ENCODE measurements around the gene TADA3. TPM values are rescaled to one million over a fixed set of nuclear protein-coding genes. Genes with fewer than 3 reads are reported as not detected.

TADA3 gene
- total RNA-seq, 2 donors from 2014 or later: 37.4 to 37.6 TPM

GRCh38 chr3:9807981-9808344 is 15.7 kb upstream of the TADA3 start:
- peak overlapping the region in 1 of 4 donors; percentile 97 for H3K27ac ChIP-seq
- WGBS, 2 donors: 83 to 89% methylated on average over 2 of the region's 2 CpGs
- DNase-seq (no peak), ATAC-seq (no peak)
- H3K9me3 ChIP-seq: no peaks in the 10 kb centered on the region
- intact Hi-C loops (cut with DNase I): no loop called here
- TF ChIP-seq POLR2A (IDR thresholded peaks at IDR 0.05) (no peak), CTCF (IDR thresholded peaks at IDR 0.05) (no peak)
- H3K27me3 ChIP-seq: no peaks in the 10 kb centered on the region
- no peak overlapping the region for H3K4me3 ChIP-seq
- H3K4me1 ChIP-seq: peaks cover 21% of the 10 kb centered on the region
- peaks cover 0 to 22% of the 10 kb centered on the region in 2 donors for H3K36me3 ChIP-seq (replicated peaks in 1 of 2; ENCODE audit: insufficient read depth in 1 of 2, low read depth in 2 of 2)

DNA sequence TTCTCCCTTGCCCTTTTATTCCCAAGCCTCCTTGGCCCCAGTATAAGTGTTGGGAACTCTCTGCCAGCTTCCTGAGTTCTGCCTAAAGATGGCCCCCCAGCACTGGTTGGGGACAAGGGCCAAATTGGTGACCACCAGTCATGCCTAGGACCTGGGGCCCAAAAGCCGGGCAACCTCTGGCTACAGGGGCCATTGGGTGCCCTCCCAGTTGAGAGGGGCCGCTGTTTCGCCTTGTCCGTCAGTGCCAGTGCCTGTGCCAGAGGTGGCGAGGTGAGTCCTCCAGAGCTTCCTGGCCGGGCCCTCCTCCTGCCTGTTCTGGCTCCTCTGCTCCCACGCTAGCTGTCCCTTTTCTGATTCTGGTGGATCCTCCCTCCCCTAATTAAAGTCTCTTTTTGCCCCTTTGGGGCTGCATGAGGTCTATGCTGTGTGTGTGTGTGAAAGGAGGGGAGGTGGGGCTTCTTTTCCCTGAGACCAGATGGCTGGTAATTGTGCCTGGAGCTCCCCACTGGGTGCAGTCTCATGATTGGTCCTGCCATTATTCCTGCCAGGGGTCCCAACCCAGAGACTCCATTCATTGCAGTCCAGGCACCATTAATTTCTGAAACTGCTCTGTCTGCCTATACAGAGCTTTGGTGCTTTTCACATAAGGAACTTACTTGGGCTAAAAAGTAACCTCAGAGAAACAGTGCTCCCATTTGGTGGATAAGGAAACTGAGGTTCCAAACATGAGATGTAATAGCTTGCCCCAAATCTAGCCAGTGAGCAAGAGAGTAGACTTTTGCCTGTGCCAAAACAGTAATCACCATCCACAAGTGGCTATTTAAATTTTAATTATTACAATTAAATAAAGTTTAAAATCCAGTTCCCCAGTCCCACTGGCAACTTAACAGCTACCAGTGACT is 14.7 kb upstream of the TADA3 start:
- no peak for TF ChIP-seq POLR2A (IDR thresholded peaks at IDR 0.05)
- no peak for TF ChIP-seq CTCF (IDR thresholded peaks at IDR 0.05)
- no peak for ATAC-seq
- H3K36me3 ChIP-seq (replicated peaks in 1 of 2; ENCODE audit: insufficient read depth in 1 of 2, low read depth in 2 of 2): peaks cover 0 to 25% of the 10 kb centered on the region in 2 donors
- no peak overlapping the region for H3K27ac ChIP-seq
- no peaks in the 10 kb centered on the region for H3K27me3 ChIP-seq
- H3K4me3 ChIP-seq: no peak overlapping the region
- intact Hi-C loops (cut with DNase I): no loop called here
- H3K9me3 ChIP-seq: no peaks in the 10 kb centered on the region
- peaks cover 21% of the 10 kb centered on the region for H3K4me1 ChIP-seq
- DNase-seq: no peak
- WGBS, 2 donors: 93 to 98% methylated on average over 6 of the region's 7 CpGs

GRCh38 chr3:9806137-9806536 is 13.9 kb upstream of the TADA3 start:
- H3K27ac ChIP-seq: no peak overlapping the region
- no peak for DNase-seq
- H3K27me3 ChIP-seq: no peaks in the 10 kb centered on the region
- peaks cover 0 to 31% of the 10 kb centered on the region in 2 donors for H3K36me3 ChIP-seq (replicated peaks in 1 of 2; ENCODE audit: insufficient read depth in 1 of 2, low read depth in 2 of 2)
- intact Hi-C loops (cut with DNase I): no loop called here
- no peak for ATAC-seq
- TF ChIP-seq CTCF (IDR thresholded peaks at IDR 0.05) (no peak), POLR2A (IDR thresholded peaks at IDR 0.05) (no peak)
- H3K9me3 ChIP-seq: no peaks in the 10 kb centered on the region
- no peak overlapping the region for H3K4me3 ChIP-seq
- 84% methylated on average over 4 to 12 of the region's 12 CpGs for WGBS, 2 donors
- peaks cover 21% of the 10 kb centered on the region for H3K4me1 ChIP-seq

GRCh38 chr3:9804996-9805395 is 12.7 kb upstream of the TADA3 start:
- ATAC-seq (no peak), DNase-seq (no peak)
- Histone ChIP-seq H3K27ac (no peak overlapping the region), H3K9me3 (no peaks in the 10 kb centered on the region), H3K4me3 (no peak overlapping the region), H3K36me3 (replicated peaks in 1 of 2; ENCODE audit: insufficient read depth in 1 of 2, low read depth in 2 of 2) (peaks cover 5 to 36% of the 10 kb centered on the region in 2 donors), H3K4me1 (peaks cover 12% of the 10 kb centered on the region), H3K27me3 (no peaks in the 10 kb centered on the region)
- WGBS, 2 donors: 76 to 85% methylated on average over 5 of the region's 5 CpGs
- TF ChIP-seq POLR2A (IDR thresholded peaks at IDR 0.05) (no peak), CTCF (IDR thresholded peaks at IDR 0.05) (no peak)
- intact Hi-C loops (cut with DNase I): no loop called here

DNA sequence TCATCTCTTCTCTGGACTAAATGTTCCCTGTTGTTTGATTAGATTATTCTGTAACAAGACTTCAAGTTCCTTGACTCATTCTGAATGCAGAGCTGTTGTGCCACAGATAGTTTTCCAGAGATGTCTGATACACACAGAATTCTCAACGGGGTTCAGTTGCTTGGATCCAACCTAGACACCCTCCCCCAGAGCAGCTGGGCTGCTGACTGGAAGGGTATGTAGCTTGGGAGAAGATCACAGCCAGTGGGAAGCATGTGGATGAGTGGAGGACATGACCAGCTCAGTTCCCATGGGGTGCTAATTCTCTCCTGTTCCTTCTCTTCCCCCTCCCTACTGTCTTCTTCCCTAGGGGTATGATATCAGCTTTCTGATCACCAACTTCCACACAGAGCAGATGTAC is 11.2 kb upstream of the TADA3 start:
- no peak for TF ChIP-seq CTCF (IDR thresholded peaks at IDR 0.05)
- no peak for TF ChIP-seq POLR2A (IDR thresholded peaks at IDR 0.05)
- Histone ChIP-seq H3K27me3 (no peaks in the 10 kb centered on the region), H3K4me1 (peaks cover under 1% of the 10 kb centered on the region), H3K36me3 (replicated peaks in 1 of 2; ENCODE audit: insufficient read depth in 1 of 2, low read depth in 2 of 2) (peaks cover 11 to 42% of the 10 kb centered on the region in 2 donors), H3K27ac (no peak overlapping the region), H3K4me3 (no peak overlapping the region), H3K9me3 (no peaks in the 10 kb centered on the region)
- intact Hi-C loops (cut with DNase I): no loop called here
- ATAC-seq (no peak), DNase-seq (no peak)
- WGBS, 2 donors: 84 to 90% methylated on average over 1 of the region's 1 CpG
